Measurements from ENCODE around the gene RAE1. TPM values are rescaled to one million over a fixed set of nuclear protein-coding genes. Genes with fewer than 3 reads are reported as not detected.

RAE1 gene
- total and polyA plus RNA-seq, 5 experiments from 2014 or later: 30.9 to 54.4 (median 35.5) TPM

GRCh38 chr20:57428324-57429158 is 77.5 kb downstream of the RAE1 start:
- ATAC-seq (no peak), DNase-seq (peak in 1 of 10 donors; percentile 50)
- Mint-ChIP-seq H3K9me3 (no peaks in the 10 kb centered on the region), H3K4me3 (no peak overlapping the region), H3K27ac (peak overlapping the region in 2 of 10 donors; percentile 22 to 77), H3K27me3 (no peaks in the 10 kb centered on the region), H3K36me3 (no peaks in the 10 kb centered on the region), H3K4me1 (peaks cover 33 to 89% (median 77%) of the 10 kb centered on the region in 4 donors)
- POLR2A ChIA-PET: interaction anchor here (1.5 to 15.8 kb wide), 4 partner anchors 7 to 37 kb away, joined by 4 to 229 read pairs (median 78); partner anchors contain the start of gene RBM38

Small RNA genes lying within 50 kb of the gene (microRNA-seq; reads per million reads assigned to microRNA genes)
- not detected for gene MIR4325 (ENCODE audit: borderline microRNAs expressed)

Other genes starting within 250 kb of the RAE1 start
- gene BMP7, start 84.6 kb upstream of the RAE1 start, total RNA-seq: not detected
- not detected for gene BMP7, start 84.6 kb upstream of the RAE1 start, polyA plus RNA-seq
- not detected for gene SPO11, start 21.5 kb upstream of the RAE1 start, total RNA-seq
- gene SPO11, start 21.5 kb upstream of the RAE1 start, polyA plus RNA-seq: not detected
- 100 to 1,000 TPM; 117 to 121 TPM for gene RBM38, start 40.1 kb downstream of the RAE1 start, total RNA-seq
- 100 to 1,000 TPM in 1 of 3 donors, 10 to 100 TPM in 2; 48.9 to 153 (median 69.0) TPM for gene RBM38, start 40.1 kb downstream of the RAE1 start, polyA plus RNA-seq
- gene CTCFL, start 173.9 kb downstream of the RAE1 start, total RNA-seq: not detected
- not detected for gene CTCFL, start 173.9 kb downstream of the RAE1 start, polyA plus RNA-seq
- gene PCK1, start 209.9 kb downstream of the RAE1 start, total RNA-seq: not detected
- gene PCK1, start 209.9 kb downstream of the RAE1 start, polyA plus RNA-seq: not detected

Data from naive thymus-derived CD8-positive, alpha-beta T cell (primary cell).